ENCODE measurements around the gene ZNF518A. TPM values are rescaled to one million over a fixed set of nuclear protein-coding genes. Genes with fewer than 3 reads are reported as not detected.

Gene ZNF518A
- total and polyA plus RNA-seq, 2 of the 8 experiments (the other 6 are each of a cell fraction or from before 2014, with no cell fraction given), result 6.6 to 34.8 TPM

- Histone ChIP-seq H3K23me2 (ENCODE audit: low read depth, low read length) (peaks cover 2% of the 10 kb centered on the region), H3K27me3 (replicated peaks in 1 of 4; ENCODE audit: control insufficient read depth in 3 of 4, extremely low read depth in 1 of 4, insufficient read depth in 3 of 4, low read length in 3 of 4) (no peaks in the 10 kb centered on the region), H3K56ac (replicated peaks; ENCODE audit: insufficient read length, low read depth, low read length) (peak overlapping the region; percentile 99), H2BK15ac (ENCODE audit: low read length) (no peak overlapping the region), H3K23ac (ENCODE audit: insufficient read length) (no peak overlapping the region), H3K4me1 (replicated peaks in 1 of 4; ENCODE audit: control insufficient read depth in 3 of 4, insufficient read depth in 4 of 4, low read length in 3 of 4) (peaks cover 0 to 4% (median 2%) of the 10 kb centered on the region in 4 experiments; a peak in 2 of 7 replicates), H4K5ac (ENCODE audit: insufficient read length, low read depth, low read length) (peak overlapping the region; percentile 83), H3K9ac (replicated peaks in 1 of 4; ENCODE audit: extremely low read depth in 1 of 4, low read depth in 3 of 4, low read length in 3 of 4) (peak overlapping the region; percentile 81 to 98 (median 95)), H2AFZ (ENCODE audit: low read length) (peak overlapping the region; percentile 93; the same call in 1 of the 2 replicates), H2AK5ac (ENCODE audit: low read depth, low read length) (no peak overlapping the region), H2BK5ac (ENCODE audit: low read depth, low read length) (peak overlapping the region; percentile 99), H3K27ac (ENCODE audit: low read depth, low read length) (peak overlapping the region; percentile 99), H3K14ac (ENCODE audit: insufficient read length) (no peak overlapping the region), H3K4me3 (ENCODE audit: extremely low read depth in 1 of 4, insufficient read depth in 2 of 4, low read depth in 3 of 4, low read length in 4 of 4) (peak overlapping the region; percentile 74 to 78 (median 76)), H3K4me2 (ENCODE audit: insufficient read depth in 1 of 2, low read depth in 2 of 2, low read length in 2 of 2) (peak overlapping the region; percentile 73 to 89), H4K20me1 (replicated peaks in 1 of 2; ENCODE audit: control insufficient read depth in 1 of 2, insufficient read depth in 2 of 2, low read length in 2 of 2) (no peaks in the 10 kb centered on the region), H2BK20ac (ENCODE audit: low read length) (no peak overlapping the region), H4K91ac (replicated peaks; ENCODE audit: insufficient read length, low read length) (peak overlapping the region; percentile 36), H3K79me2 (ENCODE audit: control insufficient read depth in 1 of 2, insufficient read depth in 2 of 2, low read length in 2 of 2) (peaks cover 0 to 27% of the 10 kb centered on the region in 2 experiments; a peak in 2 of 4 replicates), H3K4ac (replicated peaks; ENCODE audit: insufficient read length, low read depth, low read length) (peak overlapping the region; percentile 6), H4K8ac (ENCODE audit: extremely low read depth, insufficient read depth, low read length) (peak overlapping the region; percentile 100), H3K79me1 (ENCODE audit: low read depth, low read length) (no peaks in the 10 kb centered on the region), H3K36me3 (ENCODE audit: control insufficient read depth in 2 of 4, insufficient read depth in 4 of 4, low read length in 3 of 4) (peaks cover 4 to 27% (median 14%) of the 10 kb centered on the region in 4 experiments; a peak in 5 of 8 replicates), H2BK120ac (replicated peaks; ENCODE audit: low read depth, low read length) (peak overlapping the region; percentile 98), H3K9me3 (ENCODE audit: insufficient read depth in 2 of 2, low read depth in 1 of 2, low read length in 1 of 2) (no peaks in the 10 kb centered on the region), H2BK12ac (ENCODE audit: low read depth, low read length) (no peak overlapping the region; the same call in 1 of the 2 replicates), H3K18ac (ENCODE audit: extremely low read depth, low read length) (peak overlapping the region; percentile 39; the same call in 1 of the 2 replicates)
- ChIA-PET CTCF (ENCODE audit: partially characterized antibody) (interaction anchor here (0.8 to 1.7 kb wide), 3 partner anchors 34 to 116 kb away, joined by 3 to 6 read pairs (median 3); no protein-coding TSS in a partner anchor), POLR2A (ENCODE audit: partially characterized antibody) (interaction anchor here (0.6 to 2.4 kb wide), 46 partner anchors 9 to 1632 kb away, joined by 3 to 46 read pairs (median 5); partner anchors contain the start of genes BLNK, CCNJ and TCTN3)
- no peak for FAIRE-seq
- WGBS, 2 experiments (ENCODE audit: extremely low coverage in 1 of 2, insufficient coverage in 1 of 2, insufficient read length in 1 of 2, insufficient replicate concordance in 2 of 2, low coverage in 1 of 2, low lambda C conversion rate in 2 of 2, missing lambda C conversion rate in 1 of 2), result 1% methylated on average over 42 of the region's 42 CpGs; no CpG with 5 or more reads in 1 of the 2 experiments
- peak; percentile 50 to 92 for DNase-seq (ENCODE audit: low read depth in 1 of 2, low spot score in 2 of 2)
- no peak for TF ChIP-seq ZNF274 (IDR thresholded peaks at IDR 0.05; ENCODE audit: borderline replicate concordance, extremely low read depth, low read length)
- TF ChIP-seq TAF7 (optimal IDR thresholded peaks at IDR 0.05; ENCODE audit: borderline replicate concordance, low read depth, low read length), result no peak
- TF ChIP-seq CREB1 (IDR thresholded peaks at IDR 0.05), result peak; percentile 72
- peak; percentile 10 to 34; a peak in 3 of 4 replicates for TF ChIP-seq RAD21 (IDR thresholded peaks at IDR 0.05 in 1 of 2, conservative IDR thresholded peaks at IDR 0.05 in 1 of 2; ENCODE audit: low read depth in 2 of 2, low read length in 2 of 2)
- no peak for TF ChIP-seq GABPA (IDR thresholded peaks at IDR 0.05; ENCODE audit: borderline replicate concordance, insufficient read depth, low read length)
- TF ChIP-seq RBBP5 (IDR thresholded peaks at IDR 0.05; ENCODE audit: borderline replicate concordance, low read depth, low read length), result peak; percentile 69; the same call in 1 of the 2 replicates
- TF ChIP-seq SP2 (IDR thresholded peaks at IDR 0.05; ENCODE audit: low read length), result no peak
- TF ChIP-seq CBX5 (IDR thresholded peaks at IDR 0.05; ENCODE audit: low read depth, low read length), result no peak
- no peak for TF ChIP-seq TCF12 (IDR thresholded peaks at IDR 0.05; ENCODE audit: low read depth, low read length)
- peak; percentile 32 for TF ChIP-seq KDM4A (IDR thresholded peaks at IDR 0.05; ENCODE audit: low read depth, low read length, severe bottlenecking)
- TF ChIP-seq ATF3 (IDR thresholded peaks at IDR 0.05; ENCODE audit: insufficient read depth, low read depth, low read length), result no peak
These were observed 364 bp downstream of the ZNF518A start for GRCh38 chr10:96130326-96130995.

All from H1 (cell line).